ENCODE data around the gene PTPRR.

The PTPRR gene

GRCh38 chr12:70609739-70610491 is 310.6 kb downstream of the PTPRR start:
- DNase-seq (ENCODE audit: low spot score), result no peak
- no peak for FAIRE-seq

GRCh38 chr12:70609203-70609602 is 311.3 kb downstream of the PTPRR start:
- no peak for FAIRE-seq
- no peak for DNase-seq (ENCODE audit: low spot score)

GRCh38 chr12:70608184-70608583 is 312.4 kb downstream of the PTPRR start:
- DNase-seq (ENCODE audit: low spot score) (no peak), FAIRE-seq (no peak)

- peak; percentile 40 for FAIRE-seq
- no peak for DNase-seq (ENCODE audit: low spot score)
Measured at GRCh38 chr12:70607107-70607506, 313.4 kb downstream of the PTPRR start.

GRCh38 chr12:70605976-70606375 is 314.6 kb downstream of the PTPRR start:
- DNase-seq (ENCODE audit: low spot score) (peak; percentile 78), FAIRE-seq (peak; percentile 93)

- FAIRE-seq, result no peak
- DNase-seq (ENCODE audit: low spot score), result no peak
Measured at GRCh38 chr12:70604662-70605061, 315.9 kb downstream of the PTPRR start.

GRCh38 chr12:70603044-70603443 is 317.5 kb downstream of the PTPRR start:
- FAIRE-seq (peak; percentile 95), DNase-seq (ENCODE audit: low spot score) (peak; percentile 81)

GRCh38 chr12:70598467-70599193 is 321.9 kb downstream of the PTPRR start:
- no peak for FAIRE-seq
- no peak for DNase-seq (ENCODE audit: low spot score)

- FAIRE-seq, result no peak
Measured at GRCh38 chr12:70592664-70593063, 327.9 kb downstream of the PTPRR start.

GRCh38 chr12:70590549-70591226 is 329.9 kb downstream of the PTPRR start:
- FAIRE-seq (no peak), DNase-seq (ENCODE audit: low spot score) (no peak)

More at GRCh38 chr12:70592664-70593063, 327.9 kb downstream of the PTPRR start:
- DNase-seq (ENCODE audit: low spot score), result no peak

GRCh38 chr12:70590051-70590450 is 330.5 kb downstream of the PTPRR start:
- FAIRE-seq (no peak), DNase-seq (ENCODE audit: low spot score) (peak; percentile 51)

Data from RCC 7860 (cell line).